GM10266 (cell line): ENCODE data around the gene NUDT7.
A peak's percentile ranks its signal among the peaks of the same experiment; 100 is the strongest.

Source experiments
- DNase-seq: peaks from one replicate; pipeline ENCODE4 v3.0.0; 2012; ENCODE audit errors: extremely low spot score
- CTCF ChIP-seq: IDR thresholded peaks from 2 replicates; pipeline ENCODE4 v1.5.1; 2012; ENCODE audit warnings: mild to moderate bottlenecking, low read depth; ENCODE audit not compliant: control insufficient read depth, insufficient read depth; ENCODE audit errors: missing control alignments

The NUDT7 gene

GRCh38 chr16:77787452-77787851 lies 65.1 kb downstream of the NUDT7 start:
- TF ChIP-seq CTCF: no peak
- DNase-seq: no peak

GRCh38 chr16:77788181-77789084 lies 66.1 kb downstream of the NUDT7 start, which contains the start of gene VAT1L:
Gene VAT1L, plus strand, starts transcription at chr16:77788564. Its CDS starts 119 bp downstream, at chr16:77788683.
- peak; percentile 40 for DNase-seq
- TF ChIP-seq CTCF: no peak

- TF ChIP-seq CTCF: no peak
- DNase-seq: peak; percentile 26
These were observed 67.0 kb downstream of the NUDT7 start for GRCh38 chr16:77789085-77790008.

- TF ChIP-seq CTCF: no peak
- DNase-seq: no peak
These were observed 67.7 kb downstream of the NUDT7 start for GRCh38 chr16:77790009-77790372.

GRCh38 chr16:77790912-77791311 lies 68.6 kb downstream of the NUDT7 start:
- no peak for DNase-seq
- no peak for TF ChIP-seq CTCF
